LNCaP clone FGC (cell line): Measurements from ENCODE around the gene GSX1.

Experiments used
- DNase-seq: peaks from one replicate; pipeline ENCODE4 v3.0.0-alpha.2; 2011; ENCODE audit warnings: low read depth
- H3K4me3 ChIP-seq: 2 replicates; pipeline ENCODE4 v1.5.1; 2011; ENCODE audit warnings: mild to moderate bottlenecking, low read depth, low read length, control low read depth
- CTCF ChIP-seq: IDR thresholded peaks from 2 replicates; pipeline ENCODE4 v1.5.1; 2012; ENCODE audit warnings: mild to moderate bottlenecking; ENCODE audit not compliant: control insufficient read depth, insufficient read depth; ENCODE audit errors: extremely low read depth

Gene GSX1

GRCh38 chr13:27772651-27773425 lies 19.4 kb upstream of the GSX1 start:
- no peak for DNase-seq
- no peak overlapping the region for H3K4me3 ChIP-seq
- no peak for TF ChIP-seq CTCF

- TF ChIP-seq CTCF, result no peak
- DNase-seq, result no peak
- H3K4me3 ChIP-seq, result no peak overlapping the region
Observed at GRCh38 chr13:27774169-27774568, 18.1 kb upstream of the GSX1 start.

- TF ChIP-seq CTCF, result no peak
- DNase-seq, result no peak
- no peak overlapping the region for H3K4me3 ChIP-seq
Observed at GRCh38 chr13:27774651-27775050, 17.6 kb upstream of the GSX1 start.

GRCh38 chr13:27775943-27776342 lies 16.3 kb upstream of the GSX1 start:
- no peak for DNase-seq
- H3K4me3 ChIP-seq, result no peak overlapping the region
- TF ChIP-seq CTCF, result no peak

- TF ChIP-seq CTCF, result no peak
- no peak for DNase-seq
- no peak overlapping the region for H3K4me3 ChIP-seq
Observed at GRCh38 chr13:27782151-27782550, 10.1 kb upstream of the GSX1 start.

- peak; percentile 11 for DNase-seq
- peak; percentile 70 for TF ChIP-seq CTCF
- H3K4me3 ChIP-seq, result no peak overlapping the region
Observed at GRCh38 chr13:27783111-27783510, 9.2 kb upstream of the GSX1 start.

- no peak overlapping the region for H3K4me3 ChIP-seq
- no peak for TF ChIP-seq CTCF
- DNase-seq, result no peak
Observed at GRCh38 chr13:27788271-27788670, 4.0 kb upstream of the GSX1 start.
